Sigmoid colon (tissue), 4 donors: ENCODE measurements around the gene BIN2.

Source experiments
- EP300 ChIP-seq, 4 donors: sonication (generic); formaldehyde crosslinking; IDR thresholded peaks; one replicate each; pipeline ENCODE4 v1.6.1; 2017; ENCODE audit warnings: antibody characterized with exemption in 4 of 4
- POLR2A ChIP-seq, 2 donors: fragments of 450-650 bp; IDR thresholded peaks; one replicate each; pipeline ENCODE4 v1.6.1; 2016; ENCODE audit warnings: antibody characterized with exemption in 2 of 2, mild to moderate bottlenecking in 2 of 2, moderate library complexity in 2 of 2
- POLR2AphosphoS5 ChIP-seq, 4 donors: sonication (generic); formaldehyde crosslinking; IDR thresholded peaks; one replicate each; pipeline ENCODE4 v1.6.1; 2017; ENCODE audit warnings: antibody characterized with exemption in 4 of 4
- TF ChIP-seq, protein P1 (sequence below), 4 experiments: fragments of 450-650 bp in 3 of 4; fragments of 200-600 bp in 1 of 4; IDR thresholded peaks; one replicate each; pipeline ENCODE4 v1.5.1; 2016 to 2019; ENCODE audit warnings: antibody characterized with exemption in 4 of 4, mild to moderate bottlenecking in 3 of 4, moderate library complexity in 2 of 4

DNA sequence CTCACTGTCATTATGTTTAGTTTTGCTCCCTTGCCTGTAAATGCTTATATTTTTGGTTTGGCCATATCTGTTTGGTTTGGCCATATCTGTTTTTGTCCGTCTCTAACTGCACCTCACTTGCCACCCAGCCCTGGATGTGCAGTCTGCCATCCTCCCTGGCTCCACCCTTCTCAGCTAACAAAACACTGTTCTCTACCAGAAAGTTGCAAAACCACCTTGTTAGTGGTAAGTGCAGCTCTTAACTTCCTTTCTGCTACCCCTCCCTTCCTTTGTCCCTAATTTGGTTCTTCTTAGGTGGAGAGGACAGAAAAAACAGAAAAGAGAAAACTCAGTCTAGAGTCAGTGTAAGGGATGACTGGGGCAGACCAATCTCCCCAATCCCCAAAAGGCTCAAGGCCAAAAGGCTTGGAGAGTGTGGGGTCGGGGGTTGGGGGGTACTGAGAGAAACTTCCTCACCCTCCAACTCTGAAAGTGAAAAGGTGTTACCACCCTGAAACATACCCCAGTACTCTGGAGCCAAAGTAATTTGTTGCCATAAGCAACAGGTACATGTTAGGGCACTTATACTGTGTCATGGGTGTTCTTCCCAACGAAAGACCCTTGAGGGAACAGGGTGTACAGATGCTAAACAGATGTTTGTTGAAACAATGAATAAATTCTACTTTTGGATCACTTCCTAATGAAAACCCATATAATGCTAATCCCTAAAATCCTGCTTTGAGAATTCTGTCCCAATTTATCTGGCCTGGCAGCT lies 5.0 kb downstream of the BIN2 start:
- no peak for TF ChIP-seq POLR2A (IDR thresholded peaks at IDR 0.05)
- TF ChIP-seq, protein P1, sequence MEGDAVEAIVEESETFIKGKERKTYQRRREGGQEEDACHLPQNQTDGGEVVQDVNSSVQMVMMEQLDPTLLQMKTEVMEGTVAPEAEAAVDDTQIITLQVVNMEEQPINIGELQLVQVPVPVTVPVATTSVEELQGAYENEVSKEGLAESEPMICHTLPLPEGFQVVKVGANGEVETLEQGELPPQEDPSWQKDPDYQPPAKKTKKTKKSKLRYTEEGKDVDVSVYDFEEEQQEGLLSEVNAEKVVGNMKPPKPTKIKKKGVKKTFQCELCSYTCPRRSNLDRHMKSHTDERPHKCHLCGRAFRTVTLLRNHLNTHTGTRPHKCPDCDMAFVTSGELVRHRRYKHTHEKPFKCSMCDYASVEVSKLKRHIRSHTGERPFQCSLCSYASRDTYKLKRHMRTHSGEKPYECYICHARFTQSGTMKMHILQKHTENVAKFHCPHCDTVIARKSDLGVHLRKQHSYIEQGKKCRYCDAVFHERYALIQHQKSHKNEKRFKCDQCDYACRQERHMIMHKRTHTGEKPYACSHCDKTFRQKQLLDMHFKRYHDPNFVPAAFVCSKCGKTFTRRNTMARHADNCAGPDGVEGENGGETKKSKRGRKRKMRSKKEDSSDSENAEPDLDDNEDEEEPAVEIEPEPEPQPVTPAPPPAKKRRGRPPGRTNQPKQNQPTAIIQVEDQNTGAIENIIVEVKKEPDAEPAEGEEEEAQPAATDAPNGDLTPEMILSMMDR (IDR thresholded peaks at IDR 0.05) = no peak
- TF ChIP-seq EP300 (IDR thresholded peaks at IDR 0.05) = no peak
- no peak for TF ChIP-seq POLR2AphosphoS5 (IDR thresholded peaks at IDR 0.05)
